ENCODE data around the gene DNASE1.

DNA sequence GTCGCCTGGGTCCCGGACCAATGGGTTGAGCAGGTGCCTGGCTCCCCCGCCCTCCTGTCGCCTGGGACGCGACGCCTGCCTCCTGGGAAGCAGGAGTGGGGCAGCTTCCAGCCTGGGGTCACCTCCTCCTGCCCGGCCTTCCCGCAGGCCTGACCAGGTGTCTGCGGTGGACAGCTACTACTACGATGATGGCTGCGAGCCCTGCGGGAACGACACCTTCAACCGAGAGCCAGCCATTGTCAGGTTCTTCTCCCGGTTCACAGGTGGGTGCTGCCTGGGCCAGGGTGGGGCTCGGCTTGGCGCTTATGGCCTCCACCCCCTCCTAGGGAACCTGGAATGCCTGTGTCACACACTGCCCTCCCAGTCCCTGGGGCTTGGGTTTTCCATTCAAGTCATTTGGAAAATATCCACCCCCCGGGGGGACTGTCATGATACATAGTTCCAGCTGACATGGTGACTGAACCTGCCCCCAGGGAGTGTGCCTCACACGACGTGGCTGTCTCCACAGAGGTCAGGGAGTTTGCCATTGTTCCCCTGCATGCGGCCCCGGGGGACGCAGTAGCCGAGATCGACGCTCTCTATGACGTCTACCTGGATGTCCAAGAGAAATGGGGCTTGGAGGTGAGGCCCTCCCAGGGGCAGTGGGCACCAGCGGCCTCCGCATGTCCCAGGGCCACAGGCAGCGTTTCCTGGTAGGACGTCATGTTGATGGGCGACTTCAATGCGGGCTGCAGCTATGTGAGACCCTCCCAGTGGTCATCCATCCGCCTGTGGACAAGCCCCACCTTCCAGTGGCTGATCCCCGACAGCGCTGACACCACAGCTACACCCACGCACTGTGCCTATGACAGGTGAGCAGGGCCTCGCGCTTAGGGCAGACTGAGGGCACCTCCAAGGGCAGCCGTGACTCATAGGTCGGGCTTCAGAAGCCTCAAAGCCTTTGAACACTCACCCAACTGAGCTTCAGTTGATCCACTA lies 2.3 kb downstream of the DNASE1 start:
- TF ChIP-seq EZH2 (IDR thresholded peaks at IDR 0.05; ENCODE audit: borderline replicate concordance, low read depth, low read length, severe bottlenecking) (no peak), CTCF (IDR thresholded peaks at IDR 0.05; ENCODE audit: borderline replicate concordance, extremely low read depth, low read length, poor library complexity, severe bottlenecking) (no peak)
